ENCODE data around the gene PLET1.
"Not testable (repeated sequence)": the region's sequence is repeated elsewhere in the genome, so short reads cannot be mapped to it uniquely, and the experiment has no call there.

DNA sequence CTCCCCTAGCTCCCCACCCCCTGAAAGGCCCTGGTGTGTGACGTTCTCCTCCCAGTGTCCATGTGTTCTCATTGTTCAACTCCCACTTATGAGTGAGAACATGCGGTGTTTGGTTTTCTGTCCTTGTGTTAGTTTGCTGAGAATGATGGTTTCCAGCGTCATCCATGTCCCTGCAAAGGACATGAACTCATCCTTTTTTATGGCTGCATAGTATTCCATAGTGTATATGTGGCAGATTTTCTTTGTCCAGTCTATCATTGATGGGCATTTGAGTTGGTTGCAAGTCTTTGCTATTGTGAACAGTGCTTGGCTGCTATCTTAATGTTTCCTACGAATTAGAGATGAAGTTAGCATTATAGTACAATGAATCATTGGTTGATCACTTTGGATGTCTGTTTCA is 61.6 kb downstream of the PLET1 start:
- TF ChIP-seq POLR2AphosphoS5 (IDR thresholded peaks at IDR 0.05); CTCF (IDR thresholded peaks at IDR 0.05 in 8 of 11, conservative IDR thresholded peaks at IDR 0.05 in 3 of 11); POLR2A (IDR thresholded peaks at IDR 0.05): not testable (repeated sequence)
